ENCODE data around the gene TFDP1. TPM values are rescaled to one million over a fixed set of nuclear protein-coding genes. Genes with fewer than 3 reads are reported as not detected.

The TFDP1 gene
- polyA plus RNA-seq, 3 donors, result 30.3 to 54.0 (median 37.6) TPM

- H3K79me2 ChIP-seq (ENCODE audit: insufficient read depth, low read length), result peaks cover 97% of the 10 kb centered on the region
- Mint-ChIP-seq H3K27me3 (ENCODE audit: low read depth in 3 of 3) (peaks cover 0 to 2% (median 0%) of the 10 kb centered on the region in 3 donors), H3K9me3 (peaks cover 9 to 26% (median 18%) of the 10 kb centered on the region in 7 donors), H3K27ac (peak overlapping the region in 2 of 7 donors; percentile 37 to 46), H3K4me3 (no peak overlapping the region), H3K36me3 (peaks cover 33 to 57% of the 10 kb centered on the region in 2 donors), H3K4me1 (peaks cover 36% of the 10 kb centered on the region)
- no peaks in the 10 kb centered on the region for H3K27me3 ChIP-seq (ENCODE audit: control insufficient read depth in 2 of 2, insufficient read depth in 2 of 2, low read length in 2 of 2)
- H3K27ac ChIP-seq (ENCODE audit: low read depth in 1 of 2, low read length in 2 of 2), result peak overlapping the region in 1 of 2 donors; percentile 1
- no peak overlapping the region for H3K4me3 ChIP-seq (replicated peaks in 1 of 3; ENCODE audit: low read depth in 2 of 3, low read length in 3 of 3)
- DNase-seq, result no peak
- no peak for TF ChIP-seq CTCF (IDR thresholded peaks at IDR 0.05)
- H3K9me3 ChIP-seq (replicated peaks in 1 of 2; ENCODE audit: control insufficient read depth in 1 of 2, insufficient read depth in 1 of 2, low read length in 2 of 2), result peaks cover 15 to 21% of the 10 kb centered on the region in 2 donors
- H2AFZ ChIP-seq (ENCODE audit: insufficient read depth, low read depth, low read length, poor library complexity, severe bottlenecking), result no peak overlapping the region
- H3K36me3 ChIP-seq (replicated peaks in 1 of 2; ENCODE audit: control insufficient read depth in 1 of 2, insufficient read depth in 2 of 2, low read length in 2 of 2), result peaks cover 15 to 42% of the 10 kb centered on the region in 2 donors
- H3K4me1 ChIP-seq (ENCODE audit: control insufficient read depth in 1 of 2, insufficient read depth in 2 of 2, low read length in 2 of 2), result peaks cover 23 to 28% of the 10 kb centered on the region in 2 donors
- H3K9ac ChIP-seq (ENCODE audit: insufficient read depth, low read length, poor library complexity, severe bottlenecking), result no peak overlapping the region
- no peaks in the 10 kb centered on the region for H4K20me1 ChIP-seq (ENCODE audit: insufficient read depth, low read length)
- intact Hi-C loops (cut with micrococcal nuclease), result no loop called here
- H3K4me2 ChIP-seq (replicated peaks; ENCODE audit: extremely low read depth, low read length, poor library complexity, severe bottlenecking), result no peak overlapping the region
- WGBS (ENCODE audit: insufficient coverage), result 96% methylated on average over 9 of the region's 13 CpGs
Observed at GRCh38 chr13:113603116-113603710, 18.7 kb downstream of the TFDP1 start.

GRCh38 chr13:113604186-113604585 lies 19.6 kb downstream of the TFDP1 start:
- H3K4me1 Mint-ChIP-seq, result peaks cover 44% of the 10 kb centered on the region
- peaks cover 0 to 2% (median 0%) of the 10 kb centered on the region in 3 donors for H3K27me3 Mint-ChIP-seq (ENCODE audit: low read depth in 3 of 3)
- Histone ChIP-seq H3K4me2 (replicated peaks; ENCODE audit: extremely low read depth, low read length, poor library complexity, severe bottlenecking) (no peak overlapping the region), H3K9me3 (replicated peaks in 1 of 2; ENCODE audit: control insufficient read depth in 1 of 2, insufficient read depth in 1 of 2, low read length in 2 of 2) (peaks cover 11 to 15% of the 10 kb centered on the region in 2 donors), H4K20me1 (ENCODE audit: insufficient read depth, low read length) (no peaks in the 10 kb centered on the region), H2AFZ (ENCODE audit: insufficient read depth, low read depth, low read length, poor library complexity, severe bottlenecking) (no peak overlapping the region), H3K36me3 (replicated peaks in 1 of 2; ENCODE audit: control insufficient read depth in 1 of 2, insufficient read depth in 2 of 2, low read length in 2 of 2) (peaks cover 18 to 32% of the 10 kb centered on the region in 2 donors), H3K4me3 (replicated peaks in 1 of 3; ENCODE audit: low read depth in 2 of 3, low read length in 3 of 3) (no peak overlapping the region), H3K27me3 (ENCODE audit: control insufficient read depth in 2 of 2, insufficient read depth in 2 of 2, low read length in 2 of 2) (no peaks in the 10 kb centered on the region), H3K27ac (ENCODE audit: low read depth in 1 of 2, low read length in 2 of 2) (no peak overlapping the region), H3K79me2 (ENCODE audit: insufficient read depth, low read length) (peaks cover 97% of the 10 kb centered on the region), H3K4me1 (ENCODE audit: control insufficient read depth in 1 of 2, insufficient read depth in 2 of 2, low read length in 2 of 2) (peaks cover 28 to 31% of the 10 kb centered on the region in 2 donors), H3K9ac (ENCODE audit: insufficient read depth, low read length, poor library complexity, severe bottlenecking) (no peak overlapping the region)
- intact Hi-C loops (cut with micrococcal nuclease), result no loop called here
- no peak for DNase-seq
- H3K9me3 Mint-ChIP-seq, result peaks cover 6 to 18% (median 12%) of the 10 kb centered on the region in 7 donors
- TF ChIP-seq CTCF (IDR thresholded peaks at IDR 0.05), result no peak
- H3K4me3 Mint-ChIP-seq, result no peak overlapping the region
- H3K36me3 Mint-ChIP-seq, result peaks cover 30 to 55% of the 10 kb centered on the region in 2 donors
- 100% methylated on average over 1 of the region's 1 CpG for WGBS (ENCODE audit: insufficient coverage)
- H3K27ac Mint-ChIP-seq, result peak overlapping the region in 3 of 7 donors; percentile 68 to 98 (median 96)

All from CD14-positive monocyte (primary cell).